Measurements from ENCODE around the gene LHFPL3.

The LHFPL3 gene

GRCh38 chr7:104903044-104903443 lies 574.6 kb downstream of the LHFPL3 start:
- H4K8ac ChIP-seq (ENCODE audit: low read depth, low read length) = no peak overlapping the region

DNA sequence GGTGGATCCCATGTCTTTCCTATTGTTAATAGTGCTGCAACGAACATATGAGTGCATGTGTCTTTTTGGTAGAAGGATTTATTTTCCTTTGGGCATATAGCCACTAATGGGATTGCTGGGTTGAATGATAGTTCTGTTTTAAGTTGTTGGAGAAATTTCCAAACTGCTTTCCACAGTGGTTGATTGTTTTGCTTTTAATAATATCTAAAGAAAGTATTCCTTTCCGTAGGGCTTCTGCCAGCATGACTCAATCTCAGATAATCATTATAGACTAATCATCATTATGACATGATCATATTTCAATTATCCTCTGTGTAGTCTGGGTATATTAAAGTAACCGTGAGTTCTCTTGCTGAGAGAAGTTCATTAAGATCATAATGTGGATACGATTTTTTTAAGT lies 575.4 kb downstream of the LHFPL3 start:
- Histone ChIP-seq H3K4me2 (ENCODE audit: insufficient read depth, low read length, poor library complexity, severe bottlenecking) (no peak overlapping the region), H3K4me3 (ENCODE audit: low read length in 2 of 2) (no peak overlapping the region), H3K27me3 (ENCODE audit: control insufficient read depth in 3 of 3, insufficient read depth in 3 of 3, low read depth in 1 of 3, low read length in 3 of 3) (peaks cover 0 to 22% (median 0%) of the 10 kb centered on the region in 3 experiments), H2BK15ac (ENCODE audit: low read length) (no peak overlapping the region), H2BK120ac (ENCODE audit: low read depth, low read length) (no peak overlapping the region), H3K79me1 (ENCODE audit: low read depth, low read length) (no peaks in the 10 kb centered on the region), H3K4ac (ENCODE audit: low read length) (no peak overlapping the region), H3K23ac (ENCODE audit: low read depth, low read length, poor library complexity) (no peak overlapping the region), H2BK12ac (ENCODE audit: low read length) (no peak overlapping the region), H3K9ac (ENCODE audit: low read depth, low read length, poor library complexity) (no peak overlapping the region), H3K18ac (ENCODE audit: low read length) (no peak overlapping the region), H2AFZ (ENCODE audit: low read length) (no peak overlapping the region), H4K8ac (ENCODE audit: low read depth, low read length) (no peak overlapping the region), H3K9me3 (replicated peaks in 1 of 2; ENCODE audit: control insufficient read depth in 2 of 2, insufficient read depth in 1 of 2, low read depth in 1 of 2, low read length in 2 of 2) (no peaks in the 10 kb centered on the region), H2AK5ac (ENCODE audit: low read depth, low read length) (no peak overlapping the region), H4K91ac (ENCODE audit: low read depth, low read length, poor library complexity) (no peak overlapping the region), H3K4me1 (ENCODE audit: control insufficient read depth in 2 of 2, insufficient read depth in 1 of 2, low read depth in 1 of 2, low read length in 2 of 2) (peaks cover 9 to 12% of the 10 kb centered on the region in 2 donors), H3K36me3 (replicated peaks in 1 of 2; ENCODE audit: control insufficient read depth in 2 of 2, insufficient read depth in 2 of 2, low read length in 2 of 2) (no peaks in the 10 kb centered on the region), H3K14ac (ENCODE audit: low read length) (no peak overlapping the region), H2BK5ac (ENCODE audit: low read length) (no peak overlapping the region), H3K27ac (replicated peaks; ENCODE audit: low read length) (no peak overlapping the region)
- no CpG with 5 or more reads among the region's 4 CpGs for WGBS, 2 donors (ENCODE audit: extremely low coverage in 2 of 2, insufficient read length in 2 of 2, insufficient replicate concordance in 1 of 2)
- DNase-seq (ENCODE audit: low spot score) = no peak

More at GRCh38 chr7:104903044-104903443, 574.6 kb downstream of the LHFPL3 start:
- no peak overlapping the region for H2BK5ac ChIP-seq (ENCODE audit: low read length)
- WGBS, 2 donors (ENCODE audit: extremely low coverage in 2 of 2, insufficient read length in 2 of 2, insufficient replicate concordance in 1 of 2) = no CpG with 5 or more reads among the region's 2 CpGs
- no peak overlapping the region for H2AK5ac ChIP-seq (ENCODE audit: low read depth, low read length)
- no peak overlapping the region for H3K14ac ChIP-seq (ENCODE audit: low read length)
- no peak overlapping the region for H2BK15ac ChIP-seq (ENCODE audit: low read length)
- no peaks in the 10 kb centered on the region for H3K9me3 ChIP-seq (replicated peaks in 1 of 2; ENCODE audit: control insufficient read depth in 2 of 2, insufficient read depth in 1 of 2, low read depth in 1 of 2, low read length in 2 of 2)
- no peak for DNase-seq (ENCODE audit: low spot score)
- H3K27ac ChIP-seq (replicated peaks; ENCODE audit: low read length) = no peak overlapping the region
- no peak overlapping the region for H3K9ac ChIP-seq (ENCODE audit: low read depth, low read length, poor library complexity)
- peaks cover 9 to 12% of the 10 kb centered on the region in 2 donors for H3K4me1 ChIP-seq (ENCODE audit: control insufficient read depth in 2 of 2, insufficient read depth in 1 of 2, low read depth in 1 of 2, low read length in 2 of 2)
- no peak overlapping the region for H3K18ac ChIP-seq (ENCODE audit: low read length)
- H3K4me2 ChIP-seq (ENCODE audit: insufficient read depth, low read length, poor library complexity, severe bottlenecking) = no peak overlapping the region
- no peaks in the 10 kb centered on the region for H3K36me3 ChIP-seq (replicated peaks in 1 of 2; ENCODE audit: control insufficient read depth in 2 of 2, insufficient read depth in 2 of 2, low read length in 2 of 2)
- no peak overlapping the region for H3K23ac ChIP-seq (ENCODE audit: low read depth, low read length, poor library complexity)
- H4K91ac ChIP-seq (ENCODE audit: low read depth, low read length, poor library complexity) = no peak overlapping the region
- H3K4ac ChIP-seq (ENCODE audit: low read length) = no peak overlapping the region
- no peak overlapping the region for H2BK12ac ChIP-seq (ENCODE audit: low read length)
- no peak overlapping the region for H3K4me3 ChIP-seq (ENCODE audit: low read length in 2 of 2)
- no peak overlapping the region for H2BK120ac ChIP-seq (ENCODE audit: low read depth, low read length)
- peaks cover 0 to 25% (median 0%) of the 10 kb centered on the region in 3 experiments for H3K27me3 ChIP-seq (ENCODE audit: control insufficient read depth in 3 of 3, insufficient read depth in 3 of 3, low read depth in 1 of 3, low read length in 3 of 3)
- no peaks in the 10 kb centered on the region for H3K79me1 ChIP-seq (ENCODE audit: low read depth, low read length)
- H2AFZ ChIP-seq (ENCODE audit: low read length) = no peak overlapping the region

DNA sequence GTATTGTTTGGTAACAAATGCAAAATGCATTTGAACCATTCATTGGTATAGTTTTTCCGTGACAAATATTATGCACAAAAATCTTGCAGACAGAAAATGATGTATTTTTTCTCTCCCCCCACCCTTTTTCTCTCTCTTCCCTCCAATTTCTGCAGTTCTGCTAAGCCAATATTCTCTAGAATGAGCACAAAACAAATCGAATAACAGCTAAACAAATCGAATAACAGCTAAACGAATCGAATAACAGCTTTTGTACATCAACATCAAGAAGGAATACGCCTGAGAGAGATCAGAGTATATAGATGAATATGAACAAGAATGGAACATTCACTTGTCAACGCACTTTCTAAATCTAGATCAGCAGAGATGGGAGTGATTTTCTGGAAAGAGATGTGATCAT lies 577.6 kb downstream of the LHFPL3 start:
- Histone ChIP-seq H2BK12ac (ENCODE audit: low read length) (no peak overlapping the region), H3K27me3 (ENCODE audit: control insufficient read depth in 3 of 3, insufficient read depth in 3 of 3, low read depth in 1 of 3, low read length in 3 of 3) (peaks cover 0 to 22% (median 0%) of the 10 kb centered on the region in 3 experiments), H2AFZ (ENCODE audit: low read length) (no peak overlapping the region), H2BK5ac (ENCODE audit: low read length) (no peak overlapping the region), H4K91ac (ENCODE audit: low read depth, low read length, poor library complexity) (no peak overlapping the region), H3K79me1 (ENCODE audit: low read depth, low read length) (no peaks in the 10 kb centered on the region), H3K18ac (ENCODE audit: low read length) (no peak overlapping the region), H3K36me3 (replicated peaks in 1 of 2; ENCODE audit: control insufficient read depth in 2 of 2, insufficient read depth in 2 of 2, low read length in 2 of 2) (no peaks in the 10 kb centered on the region), H3K23ac (ENCODE audit: low read depth, low read length, poor library complexity) (no peak overlapping the region), H3K4me2 (ENCODE audit: insufficient read depth, low read length, poor library complexity, severe bottlenecking) (no peak overlapping the region), H2BK15ac (ENCODE audit: low read length) (no peak overlapping the region), H3K4me3 (ENCODE audit: low read length in 2 of 2) (no peak overlapping the region), H3K4ac (ENCODE audit: low read length) (no peak overlapping the region), H3K4me1 (ENCODE audit: control insufficient read depth in 2 of 2, insufficient read depth in 1 of 2, low read depth in 1 of 2, low read length in 2 of 2) (peaks cover 0 to 4% of the 10 kb centered on the region in 2 donors), H2AK5ac (ENCODE audit: low read depth, low read length) (no peak overlapping the region), H3K27ac (replicated peaks; ENCODE audit: low read length) (no peak overlapping the region), H3K14ac (ENCODE audit: low read length) (no peak overlapping the region), H2BK120ac (ENCODE audit: low read depth, low read length) (no peak overlapping the region), H3K9ac (ENCODE audit: low read depth, low read length, poor library complexity) (no peak overlapping the region), H4K8ac (ENCODE audit: low read depth, low read length) (no peak overlapping the region), H3K9me3 (replicated peaks in 1 of 2; ENCODE audit: control insufficient read depth in 2 of 2, insufficient read depth in 1 of 2, low read depth in 1 of 2, low read length in 2 of 2) (no peaks in the 10 kb centered on the region)
- DNase-seq (ENCODE audit: low spot score) = no peak
- WGBS, 2 donors (ENCODE audit: extremely low coverage in 2 of 2, insufficient read length in 2 of 2, insufficient replicate concordance in 1 of 2) = no CpG with 5 or more reads among the region's 7 CpGs

GRCh38 chr7:104906556-104906955 lies 578.2 kb downstream of the LHFPL3 start:
- Histone ChIP-seq H3K27me3 (ENCODE audit: control insufficient read depth in 3 of 3, insufficient read depth in 3 of 3, low read depth in 1 of 3, low read length in 3 of 3) (peaks cover 0 to 22% (median 0%) of the 10 kb centered on the region in 3 experiments), H3K18ac (ENCODE audit: low read length) (no peak overlapping the region), H2BK15ac (ENCODE audit: low read length) (no peak overlapping the region), H3K4me1 (ENCODE audit: control insufficient read depth in 2 of 2, insufficient read depth in 1 of 2, low read depth in 1 of 2, low read length in 2 of 2) (no peaks in the 10 kb centered on the region), H3K4me2 (ENCODE audit: insufficient read depth, low read length, poor library complexity, severe bottlenecking) (no peak overlapping the region), H3K14ac (ENCODE audit: low read length) (no peak overlapping the region), H4K8ac (ENCODE audit: low read depth, low read length) (no peak overlapping the region), H3K4ac (ENCODE audit: low read length) (no peak overlapping the region), H3K36me3 (replicated peaks in 1 of 2; ENCODE audit: control insufficient read depth in 2 of 2, insufficient read depth in 2 of 2, low read length in 2 of 2) (no peaks in the 10 kb centered on the region), H4K91ac (ENCODE audit: low read depth, low read length, poor library complexity) (no peak overlapping the region), H3K79me1 (ENCODE audit: low read depth, low read length) (no peaks in the 10 kb centered on the region), H3K4me3 (ENCODE audit: low read length in 2 of 2) (no peak overlapping the region), H2BK12ac (ENCODE audit: low read length) (no peak overlapping the region), H3K23ac (ENCODE audit: low read depth, low read length, poor library complexity) (no peak overlapping the region), H2AK5ac (ENCODE audit: low read depth, low read length) (no peak overlapping the region), H3K9me3 (replicated peaks in 1 of 2; ENCODE audit: control insufficient read depth in 2 of 2, insufficient read depth in 1 of 2, low read depth in 1 of 2, low read length in 2 of 2) (no peaks in the 10 kb centered on the region), H2BK5ac (ENCODE audit: low read length) (no peak overlapping the region), H3K27ac (replicated peaks; ENCODE audit: low read length) (no peak overlapping the region), H2BK120ac (ENCODE audit: low read depth, low read length) (no peak overlapping the region), H2AFZ (ENCODE audit: low read length) (no peak overlapping the region), H3K9ac (ENCODE audit: low read depth, low read length, poor library complexity) (no peak overlapping the region)
- WGBS, 2 donors (ENCODE audit: extremely low coverage in 2 of 2, insufficient read length in 2 of 2, insufficient replicate concordance in 1 of 2) = no CpG with 5 or more reads among the region's 4 CpGs
- DNase-seq (ENCODE audit: low spot score) = no peak

All from neuronal stem cell (in vitro differentiated cells).